B cell (primary cell): ENCODE results near the gene PIGT. TPM values are rescaled to one million over a fixed set of nuclear protein-coding genes. Genes with fewer than 3 reads are reported as not detected.

Experiments
- ATAC-seq: fragments of 200-7000 bp; cut with Tn5 transposase; one replicate; pipeline ENCODE4 v1.10.0; 2021; ENCODE audit warnings: low read depth, mild to moderate bottlenecking, moderate number of reproducible peaks, moderate library complexity
- CTCF ChIA-PET: fragments of 350-600 bp; sonication (Branson Sonifier 250); formaldehyde crosslinking; loops from one replicate; lab custom pipeline; 2021; ENCODE audit warnings: antibody characterized with exemption, inconsistent platforms; lab: Charles Lee
- POLR2A ChIA-PET: fragments of 350-600 bp; sonication (Branson Sonifier 250); formaldehyde crosslinking; loops from one replicate; lab custom pipeline; 2021; ENCODE audit warnings: antibody characterized with exemption; lab: Charles Lee
- DNase-seq: peaks from one replicate; pipeline ENCODE4 v3.0.0; 2013
- H2AFZ ChIP-seq: 2 replicates; pipeline ENCODE4 v1.6.1; 2012; ENCODE audit warnings: mild to moderate bottlenecking, low read depth, low read length; ENCODE audit not compliant: insufficient read depth, poor library complexity, severe bottlenecking
- H3K27ac ChIP-seq, 2 donors: 1 replicate in 1 of 2; 2 replicates in 1 of 2; pipeline ENCODE4 v1.5.1; 2012 to 2013; ENCODE audit warnings: low read length in 2 of 2, mild to moderate bottlenecking in 2 of 2, moderate library complexity in 1 of 2
- H3K27me3 ChIP-seq, 4 experiments: fragments of 200-600 bp in 1 of 4; sonication (generic) in 1 of 4; replicated peaks in 1 of 4; 1 replicate in 2 of 4; 2 replicates in 2 of 4; pipeline versions ENCODE4 v1.6.1 to v1.7.0; 2013 to 2016; ENCODE audit warnings: low read length in 3 of 4, mild to moderate bottlenecking in 2 of 4, mixed read lengths in 1 of 4, moderate library complexity in 1 of 4; ENCODE audit not compliant: insufficient read depth in 4 of 4, control insufficient read depth in 3 of 4; ENCODE audit errors: control extremely low read depth in 1 of 4
- H3K36me3 ChIP-seq, 2 experiments: replicated peaks in 1 of 2; 1 replicate in 1 of 2; 2 replicates in 1 of 2; pipeline versions ENCODE4 v1.6.1 to v1.7.1; 2013; ENCODE audit warnings: low read length in 1 of 2; ENCODE audit not compliant: insufficient read depth in 2 of 2, control insufficient read depth in 1 of 2; ENCODE audit errors: control extremely low read depth in 1 of 2, extremely low read depth in 1 of 2
- H3K4me1 ChIP-seq, 2 donors: fragments of 200-600 bp in 1 of 2; sonication (generic) in 1 of 2; 1 replicate in 1 of 2; 2 replicates in 1 of 2; pipeline versions ENCODE4 v1.5.1 to v1.6.1; 2013 to 2017; ENCODE audit warnings: low read length in 2 of 2; ENCODE audit not compliant: control insufficient read depth in 2 of 2, insufficient read depth in 2 of 2
- H3K4me2 ChIP-seq: replicated peaks from 2 replicates; pipeline ENCODE3; 2012; ENCODE audit warnings: mild to moderate bottlenecking, low read depth, low read length; ENCODE audit not compliant: poor library complexity, severe bottlenecking
- H3K4me3 ChIP-seq, 5 experiments: fragments of 200-600 bp in 1 of 5; sonication (generic) in 1 of 5; 1 replicate in 3 of 5; 2 replicates in 2 of 5; pipeline versions ENCODE4 v1.5.1 to v1.7.0; 2011 to 2016; ENCODE audit warnings: low read length in 4 of 5, mild to moderate bottlenecking in 4 of 5, low read depth in 2 of 5, control low read depth in 1 of 5, moderate library complexity in 1 of 5; ENCODE audit not compliant: insufficient read depth in 1 of 5; ENCODE audit errors: control extremely low read depth in 1 of 5, extremely low read depth in 1 of 5
- H3K79me2 ChIP-seq: fragments of 200-600 bp; sonication (generic); one replicate; pipeline ENCODE4 v1.6.0; 2016; ENCODE audit warnings: low read length; ENCODE audit not compliant: control insufficient read depth, insufficient read depth
- H3K9ac ChIP-seq: fragments of 200-600 bp; sonication (generic); 2 replicates; pipeline ENCODE4 v1.6.1; 2017; ENCODE audit warnings: mild to moderate bottlenecking, low read length, moderate library complexity
- H3K9me3 ChIP-seq, 3 donors: one replicate each; pipeline versions ENCODE4 v1.6.1 to v1.7.1; 2013; ENCODE audit warnings: low read length in 2 of 3; ENCODE audit not compliant: control insufficient read depth in 2 of 3, insufficient read depth in 1 of 3; ENCODE audit errors: control extremely low read depth in 1 of 3
- H4K20me1 ChIP-seq: 2 replicates; pipeline ENCODE4 v1.6.0; 2012; ENCODE audit warnings: mild to moderate bottlenecking, low read length; ENCODE audit not compliant: insufficient read depth, control insufficient read depth, poor library complexity, severe bottlenecking
- H3K27ac Mint-ChIP-seq: one replicate; pipeline ENCODE4 v1.8.0; 2021; ENCODE audit warnings: mixed read lengths
- H3K27me3 Mint-ChIP-seq: one replicate; pipeline ENCODE4 v1.8.0; 2021; ENCODE audit warnings: mixed read lengths
- H3K4me1 Mint-ChIP-seq: one replicate; pipeline ENCODE4 v1.8.0; 2021; ENCODE audit warnings: mixed read lengths
- H3K4me3 Mint-ChIP-seq: one replicate; pipeline ENCODE4 v1.8.0; 2021; ENCODE audit warnings: mixed read lengths
- H3K9me3 Mint-ChIP-seq: one replicate; pipeline ENCODE4 v1.8.0; 2022; ENCODE audit warnings: mixed read lengths; ENCODE audit not compliant: insufficient read depth
- CTCF ChIP-seq: fragments of 200-600 bp; IDR thresholded peaks from one replicate; pipeline ENCODE4 v1.8.0; 2022; ENCODE audit warnings: antibody characterized with exemption, mild to moderate bottlenecking
- EZH2 ChIP-seq: IDR thresholded peaks from 2 replicates; pipeline ENCODE4 v1.6.1; 2012; ENCODE audit warnings: borderline replicate concordance, low read depth, mild to moderate bottlenecking, moderate library complexity, low read length; ENCODE audit not compliant: insufficient read depth, poor library complexity, severe bottlenecking
- WGBS: methylation state at CpG from one replicate; pipeline ENCODE4 v1.1.5; 2013; ENCODE audit warnings: missing lambda C conversion rate; ENCODE audit not compliant: insufficient coverage; 5-methylcytosine and 5-hydroxymethylcytosine counted together
- intact Hi-C: fragments of 100-400 bp; cut with micrococcal nuclease; formaldehyde crosslinking; loops from one replicate; pipeline ENCODE4 v1.10.0; 2022
- polyA plus RNA-seq: library from polyadenylated mRNA; depleted of rRNA; stranded (reverse); fragments of >200 nt; gene quantifications from 2 replicates; pipeline ENCODE4 v1.2.3, GENCODE V29; 2012
- total RNA-seq, 2 donors: library from RNA; stranded (reverse); fragments of 120-200 nt in 1 of 2; gene quantifications; 1 replicate in 1 of 2; 2 replicates in 1 of 2; pipeline versions ENCODE4 v1.2.3 to v1.2.4, GENCODE V29; 2013 to 2022

PIGT gene
- total and polyA plus RNA-seq, 2 donors (not counting 1 experiment from before 2014, with no cell fraction given): 51.6 to 106 TPM

DNA sequence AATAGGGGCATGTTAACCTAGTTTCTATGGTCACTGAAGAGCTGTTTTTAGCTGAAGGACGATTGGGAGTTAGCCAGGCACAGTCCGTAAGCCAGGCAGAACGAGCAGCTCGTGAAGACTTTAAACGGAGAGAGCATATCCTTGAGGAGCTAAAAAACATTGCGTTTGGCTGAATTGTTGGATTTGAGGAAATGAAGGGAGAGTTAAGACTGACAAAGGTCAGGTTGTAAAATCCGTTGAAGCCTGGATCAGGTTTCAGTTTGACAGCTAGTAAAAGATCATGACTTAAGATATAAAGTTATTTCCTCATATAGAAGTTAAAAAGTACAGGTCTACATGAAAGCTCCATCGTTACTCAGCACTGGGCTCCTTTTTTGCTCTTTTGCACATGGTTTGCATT lies 5.1 kb upstream of the PIGT start:
- Histone ChIP-seq H3K79me2 (peaks cover 15% of the 10 kb centered on the region), H4K20me1 (no peaks in the 10 kb centered on the region), H3K9me3 (no peaks in the 10 kb centered on the region), H3K27ac (no peak overlapping the region), H3K27me3 (no peaks in the 10 kb centered on the region), H3K4me1 (peaks cover 16 to 26% of the 10 kb centered on the region in 2 donors), H2AFZ (no peak overlapping the region), H3K9ac (no peak overlapping the region), H3K36me3 (no peaks in the 10 kb centered on the region), H3K4me2 (no peak overlapping the region), H3K4me3 (no peak overlapping the region)
- TF ChIP-seq EZH2 (no peak), CTCF (no peak)
- ChIA-PET CTCF (interaction anchor here (4.4 kb wide), 1 partner anchor 37 kb away, joined by 12 read pairs; no protein-coding TSS in a partner anchor), POLR2A (interaction anchor here (0.6 to 1.1 kb wide), 2 partner anchors 10 to 28 kb away, joined by 3 to 7 read pairs; no protein-coding TSS in a partner anchor)
- 94% methylated on average over 7 of the region's 8 CpGs for WGBS
- ATAC-seq (no peak), DNase-seq (no peak)
- H3K4me1 Mint-ChIP-seq: peaks cover 33% of the 10 kb centered on the region
- H3K4me3 Mint-ChIP-seq: no peak overlapping the region
- no peak overlapping the region for H3K27ac Mint-ChIP-seq
- no peaks in the 10 kb centered on the region for H3K9me3 Mint-ChIP-seq
- intact Hi-C loops: no loop called here
- H3K27me3 Mint-ChIP-seq: no peaks in the 10 kb centered on the region

DNA sequence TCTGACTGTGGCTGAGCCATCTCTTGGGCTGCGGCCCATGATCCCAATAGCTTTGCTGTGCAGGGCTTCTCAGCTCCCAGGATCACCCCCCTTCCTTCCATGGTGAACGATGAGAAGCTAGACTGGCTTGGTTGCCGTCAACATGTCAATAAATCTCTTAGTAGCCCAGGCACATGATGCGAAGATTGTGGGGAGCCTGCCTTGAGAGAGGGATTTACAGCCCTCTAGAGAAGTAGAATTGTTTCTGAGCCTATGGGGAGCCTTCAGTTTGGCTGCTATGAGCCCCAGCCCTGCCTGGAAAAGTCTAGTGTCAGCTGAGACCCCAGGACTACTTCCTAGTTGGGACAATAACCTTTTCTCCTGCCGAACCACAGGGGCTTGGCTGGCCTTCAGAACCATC lies 3.3 kb upstream of the PIGT start:
- H3K36me3 ChIP-seq: no peaks in the 10 kb centered on the region
- peaks cover 39% of the 10 kb centered on the region for H3K4me1 Mint-ChIP-seq
- no peak for ATAC-seq
- no peak overlapping the region for H2AFZ ChIP-seq
- no peaks in the 10 kb centered on the region for H4K20me1 ChIP-seq
- ChIA-PET POLR2A (interaction anchor here (1.5 kb wide), 1 partner anchor 50 kb away, joined by 4 read pairs; the partner anchor contains the start of gene SYS1), CTCF (interaction anchor here (1.0 to 2.3 kb wide), 4 partner anchors 8 to 44 kb away, joined by 3 to 16 read pairs (median 3); no protein-coding TSS in a partner anchor)
- intact Hi-C loops: no loop called here
- peaks cover 23 to 27% of the 10 kb centered on the region in 2 donors for H3K4me1 ChIP-seq
- TF ChIP-seq CTCF (no peak), EZH2 (no peak)
- no peaks in the 10 kb centered on the region for H3K9me3 ChIP-seq
- peaks cover 31% of the 10 kb centered on the region for H3K79me2 ChIP-seq
- no peak overlapping the region for H3K4me3 Mint-ChIP-seq
- no peak overlapping the region for H3K27ac ChIP-seq
- H3K27me3 ChIP-seq: no peaks in the 10 kb centered on the region
- H3K4me2 ChIP-seq: no peak overlapping the region
- H3K27ac Mint-ChIP-seq: no peak overlapping the region
- no peak for DNase-seq
- H3K4me3 ChIP-seq: no peak overlapping the region
- H3K9me3 Mint-ChIP-seq: no peaks in the 10 kb centered on the region
- no peaks in the 10 kb centered on the region for H3K27me3 Mint-ChIP-seq
- H3K9ac ChIP-seq: no peak overlapping the region
- 100% methylated on average over 3 of the region's 5 CpGs for WGBS
